Measurements from ENCODE around the gene GPC4.

GPC4 gene

GRCh38 chrX:133394765-133395164 lies 20.5 kb downstream of the GPC4 start:
- Histone ChIP-seq H3K4me3 (no peak overlapping the region), H3K27me3 (peaks cover 86% of the 10 kb centered on the region), H3K36me3 (no peaks in the 10 kb centered on the region), H4K20me1 (peaks cover 4% of the 10 kb centered on the region; the same call in 1 of the 2 replicates), H3K27ac (no peak overlapping the region), H3K9me3 (no peaks in the 10 kb centered on the region), H3K4me1 (no peaks in the 10 kb centered on the region), H3K4me2 (no peak overlapping the region), H3K9ac (no peak overlapping the region)
- no peak for TF ChIP-seq Cebpa-rat (IDR thresholded peaks at IDR 0.05)

GRCh38 chrX:133392671-133393070 lies 22.6 kb downstream of the GPC4 start:
- Histone ChIP-seq H3K4me3 (no peak overlapping the region), H3K4me2 (no peak overlapping the region), H4K20me1 (peaks cover 4% of the 10 kb centered on the region; the same call in 1 of the 2 replicates), H3K27ac (no peak overlapping the region), H3K36me3 (no peaks in the 10 kb centered on the region), H3K27me3 (peaks cover 95% of the 10 kb centered on the region), H3K9me3 (no peaks in the 10 kb centered on the region), H3K9ac (no peak overlapping the region), H3K4me1 (no peaks in the 10 kb centered on the region)
- no peak for TF ChIP-seq Cebpa-rat (IDR thresholded peaks at IDR 0.05)

- Histone ChIP-seq H3K27me3 (peaks cover 92% of the 10 kb centered on the region), H3K27ac (no peak overlapping the region), H4K20me1 (peaks cover 4% of the 10 kb centered on the region; the same call in 1 of the 2 replicates), H3K4me2 (no peak overlapping the region), H3K4me3 (no peak overlapping the region), H3K9ac (no peak overlapping the region), H3K4me1 (no peaks in the 10 kb centered on the region), H3K9me3 (no peaks in the 10 kb centered on the region), H3K36me3 (no peaks in the 10 kb centered on the region)
- no peak for TF ChIP-seq Cebpa-rat (IDR thresholded peaks at IDR 0.05)
Measured at GRCh38 chrX:133391111-133391510, 24.2 kb downstream of the GPC4 start.

GRCh38 chrX:133390676-133391075 lies 24.6 kb downstream of the GPC4 start:
- Histone ChIP-seq H3K4me3 (no peak overlapping the region), H3K27ac (no peak overlapping the region), H3K36me3 (no peaks in the 10 kb centered on the region), H4K20me1 (peaks cover 4% of the 10 kb centered on the region; the same call in 1 of the 2 replicates), H3K4me1 (no peaks in the 10 kb centered on the region), H3K9me3 (no peaks in the 10 kb centered on the region), H3K9ac (no peak overlapping the region), H3K27me3 (peaks cover 94% of the 10 kb centered on the region), H3K4me2 (no peak overlapping the region)
- no peak for TF ChIP-seq Cebpa-rat (IDR thresholded peaks at IDR 0.05)

GRCh38 chrX:133389975-133390374 lies 25.3 kb downstream of the GPC4 start:
- H3K4me2 ChIP-seq, result no peak overlapping the region
- H3K27ac ChIP-seq, result no peak overlapping the region
- no peak overlapping the region for H3K9ac ChIP-seq
- no peak for TF ChIP-seq Cebpa-rat (IDR thresholded peaks at IDR 0.05)
- H4K20me1 ChIP-seq, result peaks cover 4% of the 10 kb centered on the region; the same call in 1 of the 2 replicates
- no peaks in the 10 kb centered on the region for H3K4me1 ChIP-seq
- H3K27me3 ChIP-seq, result peaks cover 94% of the 10 kb centered on the region
- no peak overlapping the region for H3K4me3 ChIP-seq
- no peaks in the 10 kb centered on the region for H3K9me3 ChIP-seq
- H3K36me3 ChIP-seq, result no peaks in the 10 kb centered on the region

GRCh38 chrX:133384454-133384853 lies 30.8 kb downstream of the GPC4 start:
- Histone ChIP-seq H3K4me3 (no peak overlapping the region), H3K27me3 (peaks cover 89% of the 10 kb centered on the region), H3K4me2 (no peak overlapping the region), H3K9ac (no peak overlapping the region), H4K20me1 (no peaks in the 10 kb centered on the region; the same call in 1 of the 2 replicates), H3K9me3 (no peaks in the 10 kb centered on the region), H3K27ac (no peak overlapping the region), H3K36me3 (no peaks in the 10 kb centered on the region), H3K4me1 (peaks cover 10% of the 10 kb centered on the region; the same call in 1 of the 2 replicates)
- no peak for TF ChIP-seq Cebpa-rat (IDR thresholded peaks at IDR 0.05)

- Histone ChIP-seq H3K27me3 (peaks cover 83% of the 10 kb centered on the region), H3K4me2 (peak overlapping the region; percentile 45), H4K20me1 (peaks cover 7% of the 10 kb centered on the region; the same call in 1 of the 2 replicates), H3K36me3 (no peaks in the 10 kb centered on the region), H3K4me3 (no peak overlapping the region), H3K27ac (no peak overlapping the region), H3K9ac (no peak overlapping the region), H3K9me3 (no peaks in the 10 kb centered on the region), H3K4me1 (peaks cover 10% of the 10 kb centered on the region; the same call in 1 of the 2 replicates)
- no peak for TF ChIP-seq Cebpa-rat (IDR thresholded peaks at IDR 0.05)
Measured at GRCh38 chrX:133380711-133381619, 34.3 kb downstream of the GPC4 start.

- no peak overlapping the region for H3K4me2 ChIP-seq
- TF ChIP-seq Cebpa-rat (IDR thresholded peaks at IDR 0.05), result no peak
- no peak overlapping the region for H3K27ac ChIP-seq
- H3K9me3 ChIP-seq, result no peaks in the 10 kb centered on the region
- H4K20me1 ChIP-seq, result peaks cover 13% of the 10 kb centered on the region; the same call in 1 of the 2 replicates
- H3K27me3 ChIP-seq, result peaks cover 84% of the 10 kb centered on the region
- H3K9ac ChIP-seq, result no peak overlapping the region
- no peaks in the 10 kb centered on the region for H3K36me3 ChIP-seq
- H3K4me3 ChIP-seq, result no peak overlapping the region
- H3K4me1 ChIP-seq, result peaks cover 8% of the 10 kb centered on the region; the same call in 1 of the 2 replicates
Measured at GRCh38 chrX:133376422-133376821, 38.9 kb downstream of the GPC4 start.

- Histone ChIP-seq H3K4me3 (no peak overlapping the region), H3K27me3 (peaks cover 84% of the 10 kb centered on the region), H4K20me1 (peaks cover 13% of the 10 kb centered on the region; the same call in 1 of the 2 replicates), H3K9ac (no peak overlapping the region), H3K9me3 (no peaks in the 10 kb centered on the region), H3K27ac (no peak overlapping the region), H3K4me1 (peaks cover 6% of the 10 kb centered on the region; the same call in 1 of the 2 replicates), H3K4me2 (no peak overlapping the region), H3K36me3 (no peaks in the 10 kb centered on the region)
- TF ChIP-seq Cebpa-rat (IDR thresholded peaks at IDR 0.05), result no peak
Measured at GRCh38 chrX:133375615-133376340, 39.5 kb downstream of the GPC4 start.
